Peyer's patch (tissue), 4 donors: Measurements from ENCODE around the gene IGFBP4.

Experiments used
- CTCF ChIP-seq, 6 experiments: fragments of 450-650 bp in 4 of 6; fragments of 200-600 bp in 2 of 6; sonication (generic) in 1 of 6; IDR thresholded peaks; one replicate each; pipeline ENCODE4 v1.5.1; 2017 to 2019; ENCODE audit warnings: antibody characterized with exemption in 6 of 6, mild to moderate bottlenecking in 3 of 6, moderate library complexity in 1 of 6
- POLR2A ChIP-seq, 2 donors: fragments of 450-650 bp; IDR thresholded peaks; one replicate each; pipeline ENCODE4 v1.5.1; 2017; ENCODE audit warnings: antibody characterized with exemption in 2 of 2, mild to moderate bottlenecking in 2 of 2, moderate library complexity in 2 of 2

DNA sequence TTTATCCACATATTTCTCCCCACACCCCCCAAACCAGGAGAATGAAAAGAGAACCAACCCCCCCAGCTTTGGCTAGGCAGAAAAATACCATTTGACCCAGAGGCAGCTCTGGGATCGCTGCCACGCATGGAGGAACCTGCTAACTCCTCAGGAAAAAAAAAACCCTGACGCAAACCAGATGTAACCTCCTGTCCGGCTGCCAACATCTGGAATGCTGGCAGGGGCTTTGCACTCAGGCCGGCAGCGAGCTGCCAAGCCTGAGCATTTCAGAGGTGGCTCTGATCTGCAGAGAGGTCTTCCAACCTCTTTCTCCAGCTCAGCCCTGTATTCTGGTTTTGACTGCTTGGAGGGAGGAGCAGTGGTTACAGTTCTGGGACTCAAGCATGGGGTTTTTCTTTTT, 8.2 kb downstream of the IGFBP4 start:
- TF ChIP-seq CTCF (IDR thresholded peaks at IDR 0.05) (no peak), POLR2A (IDR thresholded peaks at IDR 0.05) (no peak)
